MG63 (cell line): Measurements from ENCODE around the gene VPS26B. TPM values are rescaled to one million over a fixed set of nuclear protein-coding genes. Genes with fewer than 3 reads are reported as not detected.

Experiments
- DNase-seq: peaks from one replicate; pipeline ENCODE4 v3.0.0-alpha.2; 2020
- H3K27me3 ChIP-seq: fragments of 250-450 bp; sonication (Bioruptor Pico); 2 replicates; pipeline ENCODE4 v1.5.1; 2020; ENCODE audit warnings: mild to moderate bottlenecking, moderate library complexity
- H3K36me3 ChIP-seq: fragments of 250-450 bp; sonication (Bioruptor Pico); 2 replicates; pipeline ENCODE4 v1.5.1; 2020; ENCODE audit warnings: mild to moderate bottlenecking, moderate library complexity
- H3K4me3 ChIP-seq: fragments of 250-450 bp; sonication (Bioruptor Pico); 2 replicates; pipeline ENCODE4 v1.5.1; 2020; ENCODE audit warnings: mild to moderate bottlenecking, moderate library complexity
- H3K9me3 ChIP-seq: fragments of 250-450 bp; sonication (Bioruptor Pico); 2 replicates; pipeline ENCODE4 v1.5.1; 2020; ENCODE audit warnings: mild to moderate bottlenecking, moderate library complexity
- total RNA-seq: library from RNA; depleted of rRNA; stranded (reverse); fragments of >200 nt; shearing (Covaris generic); gene quantifications from 2 replicates; pipeline ENCODE4 v1.2.3, GENCODE V29; 2014; ENCODE audit warnings: low replicate concordance

VPS26B gene
- total RNA-seq, 1 experiment from 2014 or later, result 37.6 TPM

DNA sequence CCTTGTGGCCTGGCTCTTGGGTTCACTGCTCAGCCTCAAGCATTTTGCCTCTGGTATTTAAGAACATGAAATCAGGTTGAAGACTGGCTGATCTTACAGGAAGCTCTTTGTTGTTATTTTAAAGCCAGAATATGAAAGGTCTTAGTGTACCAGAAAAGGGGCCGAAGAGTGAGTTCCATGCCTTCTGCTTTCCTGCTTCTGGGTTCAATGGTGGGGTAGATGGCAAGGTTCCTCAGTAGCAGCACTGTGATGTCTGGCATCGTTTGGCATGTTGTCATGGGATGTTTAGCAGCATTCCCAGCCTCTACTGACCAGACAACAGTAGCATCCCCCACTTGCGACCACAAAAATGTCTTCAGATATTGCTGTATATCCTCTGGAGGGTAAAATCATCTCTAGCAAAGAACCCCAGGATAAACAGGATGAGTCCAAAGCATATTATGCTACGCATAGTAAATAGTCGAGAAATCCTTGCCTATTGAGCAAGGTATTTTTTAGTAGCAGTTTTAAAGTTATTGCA, 2.4 kb downstream of the VPS26B start:
- Histone ChIP-seq H3K9me3 (no peaks in the 10 kb centered on the region), H3K27me3 (no peaks in the 10 kb centered on the region), H3K4me3 (no peak overlapping the region), H3K36me3 (peaks cover 20% of the 10 kb centered on the region)
- DNase-seq, result no peak

DNA sequence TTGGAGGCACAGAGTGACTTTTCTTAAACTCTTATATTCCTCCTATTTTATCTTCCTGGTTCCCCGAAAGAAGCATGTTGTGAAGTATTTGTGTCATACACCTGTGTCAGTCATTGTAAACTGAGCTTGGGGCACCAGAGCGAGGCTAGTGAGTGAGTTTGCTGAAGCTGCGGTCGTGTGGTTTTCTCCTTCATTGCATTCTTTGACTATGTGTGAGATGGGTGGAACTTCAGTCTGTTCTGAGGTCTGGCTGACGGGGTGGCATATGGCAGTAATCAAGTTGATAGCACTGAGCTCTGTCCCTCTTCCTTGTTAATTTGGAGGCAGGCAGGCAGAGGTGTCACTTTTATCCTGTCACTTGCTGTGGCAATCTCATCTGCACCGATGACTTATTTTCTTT, 4.2 kb downstream of the VPS26B start:
- DNase-seq, result no peak
- Histone ChIP-seq H3K27me3 (no peaks in the 10 kb centered on the region), H3K4me3 (no peak overlapping the region), H3K9me3 (no peaks in the 10 kb centered on the region), H3K36me3 (peaks cover 8% of the 10 kb centered on the region)

DNA sequence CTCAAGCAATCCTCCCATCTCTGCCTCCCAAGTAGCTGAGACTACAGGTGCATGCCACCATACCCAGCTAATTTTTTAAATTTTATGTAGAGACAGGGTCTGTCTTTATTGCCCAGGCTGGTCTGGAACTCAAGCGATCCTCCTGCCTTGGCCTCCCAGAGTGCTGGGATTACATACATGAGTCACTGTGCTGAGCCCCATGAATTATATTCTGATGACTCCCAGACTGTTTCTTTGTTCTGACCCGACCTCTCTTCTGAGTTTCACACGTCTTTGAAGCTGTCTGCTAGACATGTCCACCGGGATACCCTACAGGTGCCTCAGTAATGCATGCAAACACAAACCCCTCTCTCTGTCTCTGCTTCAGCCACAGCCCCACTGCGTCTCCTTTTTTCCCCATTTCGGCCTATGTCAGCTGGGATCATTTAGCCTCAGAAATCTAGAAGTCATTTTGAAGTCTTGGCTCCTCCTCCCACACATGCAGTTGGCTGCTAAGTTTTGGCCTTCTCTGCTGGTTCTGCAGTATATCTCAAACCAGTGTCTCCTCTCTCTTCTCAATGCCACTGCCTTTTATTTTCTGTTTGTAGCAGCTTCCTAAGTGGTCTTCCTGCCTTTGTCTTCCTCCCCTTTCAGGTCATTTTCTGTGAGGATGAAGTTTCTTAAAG, 4.8 kb downstream of the VPS26B start:
- no peaks in the 10 kb centered on the region for H3K27me3 ChIP-seq
- peaks cover 8% of the 10 kb centered on the region for H3K36me3 ChIP-seq
- no peaks in the 10 kb centered on the region for H3K9me3 ChIP-seq
- no peak overlapping the region for H3K4me3 ChIP-seq
- DNase-seq, result peak; percentile 24

DNA sequence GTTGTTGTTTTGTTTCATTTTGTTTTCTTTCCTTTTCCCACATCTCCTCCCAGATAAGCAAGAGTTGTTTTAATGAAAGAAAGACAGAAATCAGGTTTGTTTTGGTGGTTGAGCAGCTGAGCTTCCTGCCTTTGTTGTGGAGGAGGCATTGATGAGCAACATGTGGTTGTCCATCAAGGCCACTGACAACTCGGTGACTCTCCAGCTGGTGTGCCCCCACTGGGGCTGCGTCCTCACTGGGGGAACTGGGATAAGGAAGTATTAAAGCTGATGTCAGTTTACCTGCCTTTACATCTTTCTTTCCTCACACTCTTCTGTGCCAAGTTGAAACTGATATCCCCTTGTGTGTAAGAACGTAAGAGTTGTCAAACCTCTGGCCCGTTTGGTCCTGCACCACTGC, 5.9 kb downstream of the VPS26B start:
- Histone ChIP-seq H3K9me3 (no peaks in the 10 kb centered on the region), H3K4me3 (no peak overlapping the region), H3K27me3 (no peaks in the 10 kb centered on the region), H3K36me3 (peaks cover 8% of the 10 kb centered on the region)
- no peak for DNase-seq

DNA sequence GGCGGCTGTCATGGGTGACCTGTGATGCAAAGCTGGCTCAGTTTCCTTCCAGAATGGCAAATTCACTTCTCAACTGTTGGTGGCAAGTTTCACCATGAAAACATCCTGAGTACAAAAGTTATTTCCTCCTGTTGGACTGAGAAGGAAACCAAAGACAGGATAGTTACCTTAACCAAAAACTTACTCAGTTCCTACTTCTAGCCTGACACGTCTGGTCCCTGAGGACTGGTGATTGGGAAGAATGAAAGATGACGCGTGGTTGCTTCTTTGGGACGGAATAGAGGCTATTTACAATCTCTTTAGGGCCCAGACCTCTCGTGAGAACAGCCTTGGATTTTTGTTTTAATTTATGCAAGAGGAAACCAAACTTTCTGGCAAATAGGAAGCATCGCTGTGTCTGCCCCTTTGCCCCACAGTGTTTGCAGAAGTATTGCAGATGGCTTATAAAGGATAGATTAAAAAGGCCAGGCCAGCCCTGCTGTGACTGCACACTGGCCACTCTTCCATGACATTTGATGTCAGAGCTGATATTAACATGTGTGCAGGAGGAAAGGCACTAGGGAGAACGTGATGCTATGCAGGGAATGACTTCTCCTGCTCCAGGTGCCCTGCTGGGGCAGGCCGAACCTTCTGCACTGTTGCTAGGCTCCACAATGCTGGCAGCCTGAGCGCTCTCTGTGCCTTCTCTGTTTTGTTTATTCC, 7.6 kb downstream of the VPS26B start:
- H3K4me3 ChIP-seq, result no peak overlapping the region
- H3K36me3 ChIP-seq, result peaks cover 11% of the 10 kb centered on the region
- DNase-seq, result no peak
- H3K9me3 ChIP-seq, result no peaks in the 10 kb centered on the region
- no peaks in the 10 kb centered on the region for H3K27me3 ChIP-seq

DNA sequence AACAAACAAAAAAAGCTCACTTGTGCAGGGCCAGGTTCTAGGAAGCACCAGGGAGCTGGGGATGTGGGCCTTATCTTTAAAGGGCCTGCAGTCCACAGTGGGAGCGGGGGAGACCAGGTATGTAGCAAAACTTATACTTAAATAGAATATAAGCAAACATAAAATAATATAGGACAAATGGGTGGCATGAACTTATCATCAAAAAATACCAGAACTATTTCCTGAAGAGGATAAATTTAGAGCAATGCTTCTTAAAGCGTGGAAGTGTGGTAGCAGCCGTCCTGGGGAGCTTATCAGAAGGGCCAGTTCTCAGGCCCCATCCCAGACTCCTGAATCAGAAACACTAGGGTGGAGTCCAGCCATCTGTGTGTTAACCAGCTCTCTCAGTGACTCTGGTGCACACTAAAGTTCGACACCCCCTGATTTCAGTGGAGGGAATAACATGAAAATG, 9.3 kb downstream of the VPS26B start:
- H3K27me3 ChIP-seq, result no peaks in the 10 kb centered on the region
- DNase-seq, result no peak
- H3K4me3 ChIP-seq, result no peak overlapping the region
- H3K36me3 ChIP-seq, result peaks cover 8% of the 10 kb centered on the region
- no peaks in the 10 kb centered on the region for H3K9me3 ChIP-seq

DNA sequence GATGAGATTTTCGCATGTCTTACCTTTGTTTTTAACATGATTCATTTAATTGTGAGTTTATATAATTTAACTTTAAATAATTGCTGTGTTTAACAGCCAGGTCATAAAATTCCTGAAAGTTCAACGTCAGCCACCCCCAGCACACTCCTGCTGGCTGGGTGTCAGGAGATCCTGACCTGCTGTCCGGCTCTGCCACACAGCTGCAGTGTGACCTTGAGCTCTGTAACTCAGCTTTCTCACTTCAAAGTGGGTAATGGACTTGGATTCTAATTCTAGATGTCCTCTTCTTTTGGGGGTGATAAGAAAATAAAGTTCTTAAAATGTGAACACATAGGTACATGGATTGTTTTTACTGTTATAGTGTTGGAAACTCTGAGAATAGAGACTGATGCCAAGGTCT, 10.9 kb downstream of the VPS26B start:
- Histone ChIP-seq H3K27me3 (no peaks in the 10 kb centered on the region), H3K4me3 (no peak overlapping the region), H3K36me3 (peaks cover 11% of the 10 kb centered on the region), H3K9me3 (no peaks in the 10 kb centered on the region)
- DNase-seq, result no peak

DNA sequence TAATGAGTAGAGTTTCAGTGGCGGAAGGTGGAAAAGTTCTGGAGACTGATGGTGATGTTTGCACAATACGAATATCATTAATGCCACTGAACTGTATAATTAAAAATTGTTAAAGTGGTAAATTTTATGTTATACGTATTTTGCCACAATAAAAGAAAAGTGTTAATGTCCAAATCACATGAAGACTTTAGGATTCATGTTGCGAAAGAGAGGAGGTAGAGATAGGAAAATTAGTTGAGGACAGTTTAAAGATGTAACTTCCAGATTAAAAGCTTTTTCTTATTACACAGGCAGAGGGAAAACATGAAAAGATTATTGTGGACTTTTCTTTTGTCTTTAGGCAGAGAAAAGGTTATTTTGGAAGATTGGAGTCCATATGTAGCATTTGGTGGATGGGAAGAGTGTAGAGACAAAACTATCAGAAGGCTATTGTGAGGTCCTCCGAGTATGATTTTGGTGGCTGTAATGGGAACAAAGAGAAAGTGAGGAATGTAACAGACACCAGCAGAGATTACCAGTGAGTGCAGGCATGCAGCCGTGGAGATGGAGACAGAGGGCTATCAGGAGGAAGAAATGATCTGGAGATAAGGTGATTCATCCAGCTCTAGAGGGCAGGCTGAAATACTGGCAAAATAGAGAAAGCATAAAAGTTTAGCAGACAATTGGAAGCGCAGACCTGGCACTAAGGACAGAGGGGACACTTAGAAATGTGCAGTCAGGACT, 12.5 kb downstream of the VPS26B start:
- DNase-seq, result no peak
- Histone ChIP-seq H3K36me3 (peaks cover 13% of the 10 kb centered on the region), H3K9me3 (no peaks in the 10 kb centered on the region), H3K27me3 (no peaks in the 10 kb centered on the region), H3K4me3 (no peak overlapping the region)

DNA sequence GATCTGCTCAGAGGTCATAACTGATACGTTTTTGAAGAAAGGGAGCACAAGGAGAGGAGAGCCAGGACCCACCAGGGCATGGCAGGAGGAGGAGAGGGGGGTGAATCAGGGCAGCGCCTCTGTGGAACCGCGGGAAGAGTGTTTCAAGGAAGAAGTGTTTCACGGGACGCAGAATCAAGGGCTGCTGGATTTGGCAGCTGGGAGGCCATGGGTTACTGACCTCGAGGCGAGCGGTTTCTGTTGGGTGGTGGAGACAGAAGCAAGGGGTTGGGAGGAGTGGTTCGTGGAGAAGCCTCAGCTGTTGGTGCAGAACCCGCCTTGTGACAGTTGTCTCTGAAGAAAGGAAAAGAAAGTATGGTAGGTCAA, 13.1 kb downstream of the VPS26B start:
- peaks cover 13% of the 10 kb centered on the region for H3K36me3 ChIP-seq
- no peak for DNase-seq
- H3K9me3 ChIP-seq, result no peaks in the 10 kb centered on the region
- H3K4me3 ChIP-seq, result no peak overlapping the region
- H3K27me3 ChIP-seq, result no peaks in the 10 kb centered on the region

DNA sequence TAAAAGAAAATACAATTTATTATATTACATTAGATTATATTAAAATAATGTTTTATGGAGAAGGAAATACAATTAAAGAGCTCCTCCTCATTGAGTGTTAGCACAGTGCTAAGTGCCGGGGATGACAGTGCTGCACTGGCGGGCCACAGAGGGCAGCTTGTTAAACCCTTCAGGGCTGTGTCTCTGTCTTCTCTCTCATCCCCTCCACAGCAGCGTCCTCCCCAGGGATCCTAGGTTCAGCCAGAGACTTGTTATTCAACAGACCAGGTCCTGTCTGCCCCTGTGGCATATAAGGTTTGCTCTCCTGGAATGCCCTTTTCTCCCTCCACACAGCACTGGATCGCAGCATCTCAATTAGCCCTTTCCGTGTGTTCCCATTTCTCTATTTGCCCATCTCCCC, 14.5 kb downstream of the VPS26B start:
- H3K4me3 ChIP-seq, result no peak overlapping the region
- H3K27me3 ChIP-seq, result no peaks in the 10 kb centered on the region
- DNase-seq, result no peak
- H3K36me3 ChIP-seq, result peaks cover 13% of the 10 kb centered on the region
- H3K9me3 ChIP-seq, result no peaks in the 10 kb centered on the region

DNA sequence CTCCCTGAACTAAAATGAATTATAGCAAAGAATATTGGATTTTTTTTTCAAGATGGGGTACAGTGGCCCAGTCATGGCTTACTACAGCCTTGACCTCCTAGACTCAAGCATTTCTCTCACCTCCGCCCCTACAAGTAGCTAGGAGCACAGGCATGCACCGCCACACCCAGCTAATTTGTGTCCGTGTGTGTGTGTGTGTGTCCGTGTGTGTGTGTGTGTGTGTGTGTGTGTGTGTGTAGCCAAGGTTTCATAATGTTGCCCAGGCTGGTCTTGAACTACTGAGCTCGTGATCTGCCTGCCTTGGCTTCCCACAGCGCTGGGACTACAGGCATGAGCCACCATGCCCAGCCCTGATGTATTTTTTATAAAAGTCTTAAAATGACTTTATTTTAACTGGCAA, 16.1 kb downstream of the VPS26B start:
- Histone ChIP-seq H3K36me3 (peaks cover 16% of the 10 kb centered on the region), H3K4me3 (no peak overlapping the region), H3K27me3 (no peaks in the 10 kb centered on the region), H3K9me3 (no peaks in the 10 kb centered on the region)
- no peak for DNase-seq

DNA sequence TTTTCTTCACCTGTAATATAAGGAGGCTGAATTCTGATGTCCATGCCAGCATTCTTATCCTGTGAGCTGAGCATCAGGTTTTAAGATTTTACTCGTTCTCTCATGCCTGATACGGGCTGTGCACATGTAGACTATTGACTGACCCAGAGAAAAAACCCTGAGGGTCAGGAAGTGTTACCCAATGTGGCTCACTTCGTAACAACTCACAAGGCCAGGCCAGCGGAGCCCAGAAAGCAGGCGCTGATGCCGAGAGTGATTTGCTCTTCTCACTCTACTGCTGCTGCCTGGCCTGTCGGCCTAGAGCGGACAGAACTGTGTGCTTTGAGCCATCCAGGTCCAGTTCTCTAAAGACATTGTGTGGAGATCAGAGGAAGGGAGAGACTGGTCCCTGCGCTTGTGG, 17.9 kb downstream of the VPS26B start:
- Histone ChIP-seq H3K27me3 (no peaks in the 10 kb centered on the region), H3K9me3 (no peaks in the 10 kb centered on the region), H3K4me3 (no peak overlapping the region), H3K36me3 (peaks cover 9% of the 10 kb centered on the region; the same call in 1 of the 2 replicates)
- DNase-seq, result no peak

DNA sequence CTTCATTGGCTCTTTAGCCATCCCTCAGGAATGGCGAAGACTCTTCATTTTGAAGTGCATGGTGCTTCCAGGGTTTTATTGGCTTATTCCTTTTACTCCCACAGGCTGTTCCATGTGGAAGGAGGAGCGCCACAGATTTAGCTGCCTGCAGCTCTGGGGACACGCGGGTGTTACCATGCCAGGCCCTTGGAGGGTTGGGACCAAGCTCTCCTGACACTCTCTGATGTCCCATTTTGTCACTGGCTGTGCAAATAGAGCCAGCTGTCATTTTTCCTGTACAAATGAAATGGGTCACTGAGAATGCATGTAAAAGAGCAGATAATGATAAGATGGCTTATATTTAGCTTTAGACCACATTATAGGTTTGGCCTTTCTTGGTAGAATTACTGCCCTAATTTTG, 19.4 kb downstream of the VPS26B start:
- no peaks in the 10 kb centered on the region for H3K9me3 ChIP-seq
- DNase-seq, result no peak
- H3K4me3 ChIP-seq, result no peak overlapping the region
- no peaks in the 10 kb centered on the region for H3K27me3 ChIP-seq
- H3K36me3 ChIP-seq, result peaks cover 12% of the 10 kb centered on the region; the same call in 1 of the 2 replicates

DNA sequence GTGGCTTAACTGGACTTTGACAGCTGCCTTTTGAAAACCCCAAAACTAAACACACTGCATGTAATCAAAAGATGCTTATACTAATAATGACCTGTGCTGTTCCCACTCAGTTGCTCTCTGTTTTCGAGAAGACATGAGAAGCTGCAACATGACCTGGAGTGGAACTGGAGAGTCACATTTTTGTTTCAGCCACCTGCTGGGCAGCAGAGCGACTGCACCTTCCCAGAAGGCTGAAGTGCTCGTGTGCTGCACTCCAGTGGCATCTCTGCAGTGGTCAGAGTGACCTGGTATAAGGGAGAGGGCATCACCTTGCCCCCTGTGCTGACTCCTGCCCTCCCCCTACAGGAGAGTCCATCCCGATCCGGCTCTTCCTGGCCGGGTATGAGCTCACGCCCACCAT, 20.1 kb downstream of the VPS26B start:
- Histone ChIP-seq H3K27me3 (no peaks in the 10 kb centered on the region), H3K4me3 (no peak overlapping the region), H3K9me3 (no peaks in the 10 kb centered on the region), H3K36me3 (peaks cover 9% of the 10 kb centered on the region; the same call in 1 of the 2 replicates)
- no peak for DNase-seq

DNA sequence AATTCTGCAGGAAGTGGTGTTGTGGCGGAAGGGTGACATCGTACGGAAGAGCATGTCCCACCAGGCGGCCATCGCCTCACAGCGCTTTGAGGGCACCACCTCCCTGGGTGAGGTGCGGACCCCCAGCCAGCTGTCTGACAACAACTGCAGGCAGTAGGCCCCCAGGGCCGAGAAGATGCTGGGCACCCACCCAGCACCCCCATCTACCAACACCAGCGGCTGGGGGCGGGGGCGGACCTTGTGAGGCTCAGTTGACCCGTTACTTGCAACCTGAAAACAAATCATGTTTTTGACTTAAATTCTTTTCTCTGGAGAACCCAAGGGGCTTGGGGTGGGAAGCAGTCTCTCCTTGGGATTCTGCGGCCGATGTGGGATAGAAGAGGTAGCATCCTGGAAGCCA, 21.0 kb downstream of the VPS26B start:
- Histone ChIP-seq H3K27me3 (no peaks in the 10 kb centered on the region), H3K36me3 (peaks cover 9% of the 10 kb centered on the region; the same call in 1 of the 2 replicates), H3K9me3 (no peaks in the 10 kb centered on the region), H3K4me3 (no peak overlapping the region)
- no peak for DNase-seq

DNA sequence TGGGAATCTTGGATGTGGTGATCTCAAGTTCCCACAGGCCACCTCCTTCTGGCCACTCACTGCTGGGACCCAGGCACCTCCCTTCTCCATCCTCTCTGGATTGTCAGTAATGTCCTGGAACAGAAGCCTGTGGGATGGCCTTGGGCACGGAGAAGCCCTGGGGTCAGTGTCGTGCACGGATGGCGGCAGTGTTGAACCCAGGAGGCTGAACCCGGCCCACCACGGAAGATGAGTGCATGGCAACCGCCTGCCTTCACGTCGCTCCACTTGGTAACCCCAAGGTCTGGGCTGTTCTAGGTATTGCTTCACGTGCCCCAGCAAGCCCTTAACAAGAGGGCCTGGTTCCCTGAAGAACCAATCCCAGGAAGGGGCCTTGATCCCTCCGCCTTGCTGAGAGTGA, 21.6 kb downstream of the VPS26B start:
- DNase-seq, result no peak
- Histone ChIP-seq H3K9me3 (no peaks in the 10 kb centered on the region), H3K27me3 (no peaks in the 10 kb centered on the region), H3K4me3 (no peak overlapping the region), H3K36me3 (peaks cover 7% of the 10 kb centered on the region; the same call in 1 of the 2 replicates)

DNA sequence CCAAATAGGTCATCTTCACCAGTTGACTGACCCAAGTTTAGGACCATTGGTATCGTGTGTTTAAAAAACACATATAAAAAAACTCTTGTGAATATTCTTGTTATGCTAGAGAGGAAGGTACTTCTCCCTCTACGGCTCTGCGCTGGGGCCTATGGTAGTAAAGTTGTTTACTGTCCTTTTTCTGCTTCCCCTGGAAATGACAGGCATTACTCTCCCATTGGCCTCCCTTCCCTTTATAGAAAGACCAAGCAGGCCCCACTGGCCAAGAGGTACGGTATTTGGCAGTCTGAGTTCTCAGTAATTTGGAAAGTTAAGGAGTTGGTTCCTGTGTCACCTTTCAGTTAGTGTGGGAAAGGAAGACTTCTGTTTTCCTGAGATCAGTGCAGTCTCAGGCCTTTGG, 22.2 kb downstream of the VPS26B start:
- no peak for DNase-seq
- H3K27me3 ChIP-seq, result no peaks in the 10 kb centered on the region
- no peak overlapping the region for H3K4me3 ChIP-seq
- peaks cover 7% of the 10 kb centered on the region; the same call in 1 of the 2 replicates for H3K36me3 ChIP-seq
- H3K9me3 ChIP-seq, result no peaks in the 10 kb centered on the region
